SK-N-SH treated with all-trans-retinoic acid at 6 μM for 48 hours (cell line): ENCODE data around the gene ULBP1.

Experiments used
- ATAC-seq: fragments of 200-7000 bp; cut with Tn5 transposase; 3 replicates; pipeline ENCODE4 v1.9.1; 2020; ENCODE audit warnings: mild to moderate bottlenecking, moderate library complexity
- ARNTL ChIP-seq: fragments of 450-650 bp; formaldehyde crosslinking; IDR thresholded peaks from 2 replicates; pipeline ENCODE4 v1.5.0; 2020; ENCODE audit warnings: low read depth, mild to moderate bottlenecking, moderate library complexity, borderline replicate concordance
- BACH2 ChIP-seq: fragments of 250-450 bp; sonication (Bioruptor Pico); IDR thresholded peaks from 2 replicates; pipeline ENCODE4 v1.9.0; 2021; ENCODE audit warnings: mild to moderate bottlenecking, borderline replicate concordance
- CREB5 ChIP-seq: fragments of 250-450 bp; sonication (Bioruptor Pico); IDR thresholded peaks from 2 replicates; pipeline ENCODE4 v1.5.1; 2020; ENCODE audit warnings: low read depth, mild to moderate bottlenecking, moderate library complexity
- CSDC2 ChIP-seq: fragments of 250-450 bp; sonication (Bioruptor Pico); IDR thresholded peaks from 2 replicates; pipeline ENCODE4 v1.5.0; 2020; ENCODE audit warnings: mild to moderate bottlenecking, moderate library complexity
- CSRNP3 ChIP-seq: fragments of 250-450 bp; sonication (Bioruptor Pico); IDR thresholded peaks from 2 replicates; pipeline ENCODE4 v1.5.1; 2021; ENCODE audit warnings: mild to moderate bottlenecking, moderate library complexity
- ESRRG ChIP-seq: fragments of 250-450 bp; sonication (Bioruptor Pico); IDR thresholded peaks from 2 replicates; pipeline ENCODE4 v1.6.1; 2021; ENCODE audit warnings: mild to moderate bottlenecking
- GLIS3 ChIP-seq: fragments of 250-450 bp; sonication (Bioruptor Pico); IDR thresholded peaks from 2 replicates; pipeline ENCODE4 v1.5.0; 2020; ENCODE audit warnings: mild to moderate bottlenecking, moderate library complexity
- ISL1 ChIP-seq: fragments of 250-450 bp; sonication (Bioruptor Pico); IDR thresholded peaks from 2 replicates; pipeline ENCODE4 v2.1.2; 2022; ENCODE audit warnings: mild to moderate bottlenecking, moderate library complexity
- OSR1 ChIP-seq: fragments of 250-450 bp; sonication (Bioruptor Pico); IDR thresholded peaks from 2 replicates; pipeline ENCODE4 v1.8.0; 2022; ENCODE audit warnings: moderate library complexity, mild to moderate bottlenecking, inconsistent platforms
- PATZ1 ChIP-seq: fragments of 250-450 bp; sonication (Bioruptor Pico); IDR thresholded peaks from 2 replicates; pipeline ENCODE4 v1.8.0; 2020; ENCODE audit warnings: mild to moderate bottlenecking, moderate library complexity, borderline replicate concordance
- POU6F1 ChIP-seq: fragments of 250-450 bp; sonication (Bioruptor Pico); IDR thresholded peaks from 2 replicates; pipeline ENCODE4 v1.8.0; 2021; ENCODE audit warnings: low read depth, mild to moderate bottlenecking, moderate library complexity, borderline replicate concordance
- PPARA ChIP-seq: fragments of 250-450 bp; sonication (Bioruptor Pico); IDR thresholded peaks from 2 replicates; pipeline ENCODE4 v1.5.0; 2020; ENCODE audit warnings: mild to moderate bottlenecking, borderline replicate concordance
- RARB ChIP-seq: fragments of 250-450 bp; sonication (Bioruptor Pico); IDR thresholded peaks from 2 replicates; pipeline ENCODE4 v1.8.0; 2021; ENCODE audit warnings: mild to moderate bottlenecking, moderate library complexity
- SNAI2 ChIP-seq: fragments of 250-450 bp; sonication (Bioruptor Pico); IDR thresholded peaks from 2 replicates; pipeline ENCODE4 v1.5.0; 2020; ENCODE audit warnings: mild to moderate bottlenecking, moderate library complexity
- TCF4 ChIP-seq: fragments of 250-450 bp; sonication (Bioruptor Pico); IDR thresholded peaks from 2 replicates; pipeline ENCODE4 v1.8.0; 2021; ENCODE audit warnings: mild to moderate bottlenecking, moderate library complexity, borderline replicate concordance
- TOX ChIP-seq: fragments of 250-450 bp; sonication (Bioruptor Pico); IDR thresholded peaks from 2 replicates; pipeline ENCODE4 v1.8.0; 2021; ENCODE audit warnings: mild to moderate bottlenecking, moderate library complexity, borderline replicate concordance
- TSHZ2 ChIP-seq: fragments of 250-450 bp; sonication (Bioruptor Pico); IDR thresholded peaks from 2 replicates; pipeline ENCODE4 v1.5.0; 2020; ENCODE audit warnings: mild to moderate bottlenecking, moderate library complexity
- ZC3H10 ChIP-seq: fragments of 250-450 bp; sonication (Bioruptor Pico); IDR thresholded peaks from 2 replicates; pipeline ENCODE4 v1.5.1; 2021; ENCODE audit warnings: mild to moderate bottlenecking, moderate library complexity
- ZFP3 ChIP-seq: fragments of 250-450 bp; sonication (Bioruptor Pico); IDR thresholded peaks from 2 replicates; pipeline ENCODE4 v1.5.0; 2020; ENCODE audit warnings: mild to moderate bottlenecking, moderate library complexity
- ZFP30 ChIP-seq: fragments of 450-650 bp; formaldehyde crosslinking; IDR thresholded peaks from 2 replicates; pipeline ENCODE4 v1.5.0; 2022; ENCODE audit warnings: mild to moderate bottlenecking, moderate library complexity
- ZNF565 ChIP-seq: fragments of 450-650 bp; formaldehyde crosslinking; conservative IDR thresholded peaks from 2 replicates; pipeline ENCODE4 v1.5.0; 2020; ENCODE audit warnings: low read depth, mild to moderate bottlenecking, moderate library complexity
- ZNF70 ChIP-seq: fragments of 450-650 bp; formaldehyde crosslinking; IDR thresholded peaks from 2 replicates; pipeline ENCODE4 v1.5.0; 2020; ENCODE audit warnings: mild to moderate bottlenecking, moderate library complexity
- ZNF8 ChIP-seq: fragments of 450-650 bp; formaldehyde crosslinking; IDR thresholded peaks from 2 replicates; pipeline ENCODE4 v1.5.0; 2020; ENCODE audit warnings: mild to moderate bottlenecking, moderate library complexity

The ULBP1 gene

GRCh38 chr6:149960488-149960887 lies 3.3 kb upstream of the ULBP1 start:
- TF ChIP-seq ARNTL (no peak), RARB (CRISPR knock-in tag) (no peak), ZNF8 (no peak), CSRNP3 (CRISPR knock-in tag) (no peak), ZC3H10 (CRISPR knock-in tag) (no peak), ISL1 (CRISPR knock-in tag) (no peak), ESRRG (CRISPR knock-in tag) (no peak), PATZ1 (CRISPR knock-in tag) (no peak), TSHZ2 (CRISPR knock-in tag) (no peak), CREB5 (CRISPR knock-in tag) (no peak), POU6F1 (CRISPR knock-in tag) (no peak), TOX (CRISPR knock-in tag) (no peak), TCF4 (CRISPR knock-in tag) (no peak), PPARA (no peak), SNAI2 (CRISPR knock-in tag) (no peak), ZNF565 (CRISPR knock-in tag) (no peak), OSR1 (no peak), ZNF70 (CRISPR knock-in tag) (no peak), CSDC2 (CRISPR knock-in tag) (no peak), ZFP3 (CRISPR knock-in tag) (no peak)
- no peak for ATAC-seq

- ATAC-seq: peak; percentile 16; the same call in 2 of the 3 replicates
- no peak for TF ChIP-seq POU6F1 (CRISPR knock-in tag)
- TF ChIP-seq ARNTL: no peak
- no peak for TF ChIP-seq ISL1 (CRISPR knock-in tag)
- TF ChIP-seq TSHZ2 (CRISPR knock-in tag): no peak
- no peak for TF ChIP-seq ZNF8
- TF ChIP-seq ZNF565 (CRISPR knock-in tag): no peak
- no peak for TF ChIP-seq ZFP30 (CRISPR knock-in tag)
- TF ChIP-seq CREB5 (CRISPR knock-in tag): no peak
- TF ChIP-seq GLIS3: no peak
- no peak for TF ChIP-seq ZFP3 (CRISPR knock-in tag)
- TF ChIP-seq OSR1: no peak
- TF ChIP-seq ESRRG (CRISPR knock-in tag): no peak
- no peak for TF ChIP-seq TOX (CRISPR knock-in tag)
- TF ChIP-seq BACH2: no peak
These were observed 1.9 kb upstream of the ULBP1 start for GRCh38 chr6:149961728-149962425.
